ENCODE measurements around the gene LNX1. TPM values are rescaled to one million over a fixed set of nuclear protein-coding genes. Genes with fewer than 3 reads are reported as not detected.
A peak's percentile ranks its signal among the peaks of the same experiment; 100 is the strongest.

Gene LNX1
- total and polyA plus RNA-seq, 9 donors, result 0.35 to 4.4 (median 1.5) TPM

GRCh38 chr4:53500546-53500945 lies 90.7 kb downstream of the LNX1 start:
- 92 to 94% (median 92%) methylated on average over 2 of the region's 2 CpGs for WGBS, 3 donors
- intact Hi-C loops (cut with DNase I), result no loop called here

GRCh38 chr4:53499791-53500190 lies 91.5 kb downstream of the LNX1 start:
- no peak overlapping the region for H3K4me3 ChIP-seq
- H3K27me3 ChIP-seq, result no peaks in the 10 kb centered on the region
- peak overlapping the region in 1 of 2 donors; percentile 79 for H3K27ac ChIP-seq
- intact Hi-C loops (cut with DNase I), result loop anchor here in 2 of 4 donors (5.0 to 10.0 kb wide), 5 partner anchors 175 to 733 kb away; no protein-coding TSS in a partner anchor
- no peaks in the 10 kb centered on the region for H3K9me3 ChIP-seq
- 100% methylated on average over 1 of the region's 1 CpG for WGBS, 3 donors
- H3K4me1 ChIP-seq (ENCODE audit: insufficient read depth), result peaks cover 22% of the 10 kb centered on the region
- no peak for DNase-seq
- no peaks in the 10 kb centered on the region for H3K36me3 ChIP-seq
- TF ChIP-seq POLR2A (IDR thresholded peaks at IDR 0.05), result no peak
- TF ChIP-seq CTCF (IDR thresholded peaks at IDR 0.05), result no peak
- no peak for TF ChIP-seq EP300 (IDR thresholded peaks at IDR 0.05)

More at GRCh38 chr4:53500546-53500945, 90.7 kb downstream of the LNX1 start:
- Histone ChIP-seq H3K27me3 (no peaks in the 10 kb centered on the region), H3K4me3 (no peak overlapping the region), H3K36me3 (no peaks in the 10 kb centered on the region), H3K4me1 (ENCODE audit: insufficient read depth) (peaks cover 22% of the 10 kb centered on the region), H3K27ac (no peak overlapping the region), H3K9me3 (no peaks in the 10 kb centered on the region)
- TF ChIP-seq POLR2A (IDR thresholded peaks at IDR 0.05) (no peak), EP300 (IDR thresholded peaks at IDR 0.05) (no peak), CTCF (IDR thresholded peaks at IDR 0.05) (no peak)
- DNase-seq, result no peak

DNA sequence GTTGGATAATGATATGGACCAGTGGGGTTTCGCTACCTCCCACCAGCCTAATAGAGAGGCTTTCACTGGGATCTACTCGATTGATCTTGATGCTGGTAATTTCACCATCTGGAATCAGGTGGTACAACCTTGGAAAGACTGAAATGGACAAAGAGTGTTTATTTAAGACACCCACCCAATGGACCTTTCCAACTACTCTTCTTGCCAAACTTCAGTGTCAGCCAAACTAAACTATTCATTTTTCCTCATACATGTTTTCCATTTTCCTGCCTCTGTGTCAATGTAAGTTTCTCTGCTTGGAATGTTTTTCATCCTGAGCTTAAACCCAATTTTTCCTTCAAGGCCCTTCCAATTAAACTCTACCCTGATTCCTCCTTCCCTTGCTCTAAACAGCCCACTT lies 92.6 kb downstream of the LNX1 start:
- H3K4me3 ChIP-seq, result no peak overlapping the region
- no peaks in the 10 kb centered on the region for H3K36me3 ChIP-seq
- H3K4me1 ChIP-seq (ENCODE audit: insufficient read depth), result peaks cover 22% of the 10 kb centered on the region
- H3K27me3 ChIP-seq, result no peaks in the 10 kb centered on the region
- intact Hi-C loops (cut with DNase I), result loop anchor here in 2 of 4 donors (5.0 to 10.0 kb wide), 5 partner anchors 176 to 734 kb away; no protein-coding TSS in a partner anchor
- TF ChIP-seq EP300 (IDR thresholded peaks at IDR 0.05), result no peak
- no peak for TF ChIP-seq CTCF (IDR thresholded peaks at IDR 0.05)
- TF ChIP-seq POLR2A (IDR thresholded peaks at IDR 0.05), result no peak
- H3K27ac ChIP-seq, result peak overlapping the region; percentile 34 to 79
- whole genome bisulfite sequencing, 3 donors, result 53 to 65% (median 58%) methylated on average over 2 of the region's 2 CpGs
- no peak for DNase-seq
- no peaks in the 10 kb centered on the region for H3K9me3 ChIP-seq

- H3K27ac ChIP-seq, result peak overlapping the region in 1 of 2 donors; percentile 79
- DNase-seq, result peak; percentile 48 to 79 (median 74)
- WGBS, 3 donors, result 10 to 18% (median 17%) methylated on average over 7 of the region's 7 CpGs
These were observed 93.6 kb downstream of the LNX1 start for GRCh38 chr4:53497487-53498244.

More at GRCh38 chr4:53497487-53498244, 93.6 kb downstream of the LNX1 start:
- intact Hi-C loops (cut with DNase I), result loop anchor here in 2 of 4 donors (5.0 to 10.0 kb wide), 5 partner anchors 177 to 735 kb away; no protein-coding TSS in a partner anchor
- H3K9me3 ChIP-seq, result no peaks in the 10 kb centered on the region
- H3K4me1 ChIP-seq (ENCODE audit: insufficient read depth), result peaks cover 22% of the 10 kb centered on the region
- no peak overlapping the region for H3K4me3 ChIP-seq
- TF ChIP-seq CTCF (IDR thresholded peaks at IDR 0.05) (no peak), EP300 (IDR thresholded peaks at IDR 0.05) (no peak), POLR2A (IDR thresholded peaks at IDR 0.05) (no peak)
- H3K36me3 ChIP-seq, result no peaks in the 10 kb centered on the region
- no peaks in the 10 kb centered on the region for H3K27me3 ChIP-seq
